Activated naive CD8-positive, alpha-beta T cell treated with anti-CD3 and anti-CD28 coated beads for 36 hours (primary cell): Measurements from ENCODE around the gene RPUSD2. TPM values are rescaled to one million over a fixed set of nuclear protein-coding genes. Genes with fewer than 3 reads are reported as not detected.
A peak's percentile ranks its signal among the peaks of the same experiment; 100 is the strongest.

Source experiments
- DNase-seq: peaks from one replicate; pipeline ENCODE4 v3.0.0; 2021
- H3K27ac Mint-ChIP-seq: one replicate; pipeline ENCODE4 v1.8.0; 2022; ENCODE audit warnings: mild to moderate bottlenecking, moderate library complexity, mixed read lengths
- H3K27me3 Mint-ChIP-seq: one replicate; pipeline ENCODE4 v1.8.0; 2022; ENCODE audit warnings: mild to moderate bottlenecking, mixed read lengths
- H3K36me3 Mint-ChIP-seq: one replicate; pipeline ENCODE4 v1.8.0; 2021; ENCODE audit warnings: mild to moderate bottlenecking, mixed read lengths
- H3K4me1 Mint-ChIP-seq: one replicate; pipeline ENCODE4 v1.8.0; 2021; ENCODE audit warnings: mixed read lengths
- H3K4me3 Mint-ChIP-seq: one replicate; pipeline ENCODE4 v1.8.0; 2022; ENCODE audit warnings: mild to moderate bottlenecking, moderate library complexity, mixed read lengths
- H3K9me3 Mint-ChIP-seq: one replicate; pipeline ENCODE4 v1.8.0; 2022; ENCODE audit warnings: mixed read lengths
- total RNA-seq, 2 experiments: library from RNA; stranded (reverse); gene quantifications; one replicate each; pipeline ENCODE4 v1.2.3, GENCODE V29; 2021

Gene RPUSD2
- total RNA-seq, 2 experiments from 2014 or later, result 22.9 to 26.1 TPM

GRCh38 chr15:40593165-40593564, 24.1 kb downstream of the RPUSD2 start:
- H3K9me3 Mint-ChIP-seq, result no peaks in the 10 kb centered on the region
- DNase-seq, result no peak
- peaks cover 24% of the 10 kb centered on the region for H3K4me1 Mint-ChIP-seq
- H3K4me3 Mint-ChIP-seq, result peak overlapping the region; percentile 10
- H3K36me3 Mint-ChIP-seq, result peaks cover 4% of the 10 kb centered on the region
- H3K27ac Mint-ChIP-seq, result no peak overlapping the region
- peaks cover 24% of the 10 kb centered on the region for H3K27me3 Mint-ChIP-seq

GRCh38 chr15:40593588-40594428, 24.7 kb downstream of the RPUSD2 start, which contains the start of gene KNL1:
Gene KNL1, plus strand, starts transcription at chr15:40594249. Its CDS starts 8,683 bp downstream, at chr15:40602932.
- H3K9me3 Mint-ChIP-seq, result no peaks in the 10 kb centered on the region
- H3K4me1 Mint-ChIP-seq, result peaks cover 24% of the 10 kb centered on the region
- H3K4me3 Mint-ChIP-seq, result peak within 1 kb of the TSS; percentile 93
- peak; percentile 88 for DNase-seq
- H3K27me3 Mint-ChIP-seq, result peaks cover 24% of the 10 kb centered on the region
- peaks cover 4% of the 10 kb centered on the region for H3K36me3 Mint-ChIP-seq
- peak within 1 kb of the TSS; percentile 98 for H3K27ac Mint-ChIP-seq

DNA sequence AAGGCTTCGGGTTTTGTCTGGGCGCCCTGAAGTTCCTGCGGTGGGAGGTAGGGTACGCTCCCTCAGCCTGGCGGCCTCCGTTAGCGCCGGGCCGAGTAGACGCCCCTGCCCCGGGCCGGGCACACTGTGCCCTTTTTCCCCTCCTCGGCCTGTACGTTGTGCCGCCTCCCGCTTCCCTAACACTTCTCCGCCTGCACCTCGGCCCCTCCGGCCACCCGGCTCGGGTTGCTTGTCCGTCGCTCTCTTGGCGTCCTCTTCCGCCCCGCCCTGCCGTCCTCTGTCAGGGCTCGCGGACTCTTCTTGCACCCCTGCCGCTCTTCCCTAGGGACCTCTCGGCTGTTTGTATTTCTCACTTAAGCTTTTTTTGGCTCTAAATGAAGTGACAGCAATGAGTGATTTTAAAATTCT, 25.3 kb downstream of the RPUSD2 start:
- DNase-seq, result no peak
- peak overlapping the region; percentile 93 for H3K4me3 Mint-ChIP-seq
- peaks cover 24% of the 10 kb centered on the region for H3K4me1 Mint-ChIP-seq
- peak overlapping the region; percentile 98 for H3K27ac Mint-ChIP-seq
- H3K9me3 Mint-ChIP-seq, result no peaks in the 10 kb centered on the region
- peaks cover 4% of the 10 kb centered on the region for H3K36me3 Mint-ChIP-seq
- H3K27me3 Mint-ChIP-seq, result peaks cover 21% of the 10 kb centered on the region

DNA sequence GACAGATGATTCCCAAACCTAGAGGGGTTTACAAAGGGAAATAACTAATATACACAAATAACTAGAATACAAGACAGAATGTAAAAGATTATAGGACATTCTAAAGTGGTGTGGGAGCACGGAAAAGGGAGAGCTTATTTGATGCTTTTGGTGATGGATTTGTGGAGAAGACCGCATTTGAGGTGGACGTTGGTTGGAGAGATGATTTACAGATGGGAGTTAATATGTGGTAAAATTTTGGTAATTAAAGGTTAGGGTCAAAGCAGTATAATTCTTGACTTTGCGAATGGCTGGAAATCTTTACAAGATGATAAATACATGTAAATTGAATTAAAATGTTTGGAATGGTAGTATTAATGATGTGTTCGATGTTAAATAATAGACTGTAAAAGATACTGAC, 26.1 kb downstream of the RPUSD2 start:
- Mint-ChIP-seq H3K27me3 (peaks cover 21% of the 10 kb centered on the region), H3K9me3 (no peaks in the 10 kb centered on the region), H3K4me1 (peaks cover 20% of the 10 kb centered on the region), H3K27ac (no peak overlapping the region), H3K36me3 (peaks cover 4% of the 10 kb centered on the region), H3K4me3 (peak overlapping the region; percentile 93)
- no peak for DNase-seq

- Mint-ChIP-seq H3K27ac (no peak overlapping the region), H3K36me3 (peaks cover 4% of the 10 kb centered on the region), H3K9me3 (no peaks in the 10 kb centered on the region), H3K4me1 (peaks cover 15% of the 10 kb centered on the region), H3K4me3 (no peak overlapping the region), H3K27me3 (peaks cover 21% of the 10 kb centered on the region)
- no peak for DNase-seq
Measured at GRCh38 chr15:40595773-40596172, 26.7 kb downstream of the RPUSD2 start.

GRCh38 chr15:40597024-40597423, 27.9 kb downstream of the RPUSD2 start:
- DNase-seq, result no peak
- H3K4me3 Mint-ChIP-seq, result no peak overlapping the region
- peaks cover 4% of the 10 kb centered on the region for H3K36me3 Mint-ChIP-seq
- peaks cover 15% of the 10 kb centered on the region for H3K4me1 Mint-ChIP-seq
- H3K27ac Mint-ChIP-seq, result no peak overlapping the region
- no peaks in the 10 kb centered on the region for H3K9me3 Mint-ChIP-seq
- peaks cover 21% of the 10 kb centered on the region for H3K27me3 Mint-ChIP-seq

- H3K27me3 Mint-ChIP-seq, result peaks cover 21% of the 10 kb centered on the region
- no peak overlapping the region for H3K4me3 Mint-ChIP-seq
- H3K9me3 Mint-ChIP-seq, result no peaks in the 10 kb centered on the region
- no peak for DNase-seq
- peaks cover 4% of the 10 kb centered on the region for H3K36me3 Mint-ChIP-seq
- no peak overlapping the region for H3K27ac Mint-ChIP-seq
- peaks cover 11% of the 10 kb centered on the region for H3K4me1 Mint-ChIP-seq
Measured at GRCh38 chr15:40598126-40598525, 29.0 kb downstream of the RPUSD2 start.

DNA sequence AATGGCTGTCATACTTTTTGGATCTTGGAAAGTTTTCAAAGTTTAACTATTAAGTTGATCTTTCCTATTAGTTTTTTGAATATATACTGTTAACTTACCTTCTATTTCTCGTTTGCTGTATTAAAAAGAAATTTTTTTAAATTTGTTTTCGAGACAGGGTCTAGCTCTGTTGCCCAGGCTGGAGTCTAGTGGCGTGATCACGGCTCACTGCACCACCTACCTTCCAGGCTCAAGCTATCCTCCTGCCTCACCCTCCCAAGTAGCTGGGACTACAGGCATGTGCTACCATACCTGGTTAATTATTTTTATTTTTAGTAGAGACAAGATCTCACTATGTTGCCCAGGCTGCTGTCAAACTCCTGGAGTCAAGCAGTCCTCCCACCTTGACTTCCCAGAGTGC, 29.6 kb downstream of the RPUSD2 start:
- Mint-ChIP-seq H3K9me3 (no peaks in the 10 kb centered on the region), H3K27me3 (peaks cover 20% of the 10 kb centered on the region), H3K27ac (no peak overlapping the region), H3K36me3 (peaks cover 4% of the 10 kb centered on the region), H3K4me1 (peaks cover 6% of the 10 kb centered on the region), H3K4me3 (no peak overlapping the region)
- DNase-seq, result no peak

DNA sequence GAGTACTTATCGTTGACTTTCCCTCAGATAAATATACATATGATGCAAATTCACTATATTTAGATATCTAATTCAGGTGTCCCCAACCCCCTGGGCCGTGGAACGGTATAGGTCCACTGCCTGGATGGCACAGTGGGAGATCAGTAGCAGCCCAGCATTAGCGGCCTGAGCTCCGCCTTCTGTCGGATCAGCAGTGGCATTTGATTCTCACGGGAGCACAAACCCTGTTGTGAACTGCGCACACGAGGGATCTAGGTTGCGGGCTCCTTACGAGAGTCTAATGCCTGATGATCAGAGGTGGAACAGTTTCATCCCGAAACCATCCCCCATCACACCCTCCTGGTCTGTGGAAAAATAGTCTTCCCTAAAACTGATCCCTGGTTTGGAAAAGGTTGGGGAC, 31.9 kb downstream of the RPUSD2 start:
- Mint-ChIP-seq H3K27ac (no peak overlapping the region), H3K9me3 (no peaks in the 10 kb centered on the region), H3K4me3 (no peak overlapping the region), H3K4me1 (no peaks in the 10 kb centered on the region), H3K36me3 (peaks cover 5% of the 10 kb centered on the region), H3K27me3 (peaks cover 6% of the 10 kb centered on the region)
- no peak for DNase-seq

- Mint-ChIP-seq H3K4me1 (no peaks in the 10 kb centered on the region), H3K27ac (no peak overlapping the region), H3K36me3 (peaks cover 6% of the 10 kb centered on the region), H3K27me3 (no peaks in the 10 kb centered on the region), H3K4me3 (no peak overlapping the region), H3K9me3 (no peaks in the 10 kb centered on the region)
- no peak for DNase-seq
Measured at GRCh38 chr15:40603935-40604334, 34.8 kb downstream of the RPUSD2 start.

- H3K27ac Mint-ChIP-seq, result no peak overlapping the region
- no peak for DNase-seq
- no peak overlapping the region for H3K4me3 Mint-ChIP-seq
- H3K36me3 Mint-ChIP-seq, result peaks cover 8% of the 10 kb centered on the region
- H3K27me3 Mint-ChIP-seq, result no peaks in the 10 kb centered on the region
- H3K9me3 Mint-ChIP-seq, result no peaks in the 10 kb centered on the region
- no peaks in the 10 kb centered on the region for H3K4me1 Mint-ChIP-seq
Measured at GRCh38 chr15:40613080-40613479, 44.0 kb downstream of the RPUSD2 start.

DNA sequence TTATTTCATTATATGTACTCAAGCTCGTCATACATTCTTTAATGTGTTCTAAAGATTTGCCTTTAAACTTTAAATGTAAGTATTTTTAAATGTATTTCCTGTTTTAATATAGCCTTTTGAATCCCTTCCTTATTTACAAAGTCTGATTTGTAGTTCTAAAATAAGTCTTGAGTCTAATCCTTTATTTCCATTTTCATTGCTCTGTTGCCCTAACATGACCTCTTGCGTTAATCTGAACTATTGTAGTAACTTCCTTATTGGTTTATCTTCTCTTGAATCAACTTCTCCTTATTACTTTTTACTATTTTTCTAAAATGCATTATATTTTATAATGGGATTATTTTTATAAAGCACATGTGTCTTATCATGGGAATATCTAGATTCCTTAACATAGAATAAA, 48.9 kb downstream of the RPUSD2 start:
- Mint-ChIP-seq H3K27ac (no peak overlapping the region), H3K4me3 (no peak overlapping the region), H3K36me3 (peaks cover 18% of the 10 kb centered on the region), H3K9me3 (no peaks in the 10 kb centered on the region), H3K27me3 (no peaks in the 10 kb centered on the region), H3K4me1 (no peaks in the 10 kb centered on the region)
- DNase-seq, result no peak

GRCh38 chr15:40618906-40619305, 49.8 kb downstream of the RPUSD2 start:
- no peak overlapping the region for H3K4me3 Mint-ChIP-seq
- H3K9me3 Mint-ChIP-seq, result no peaks in the 10 kb centered on the region
- no peak for DNase-seq
- H3K4me1 Mint-ChIP-seq, result no peaks in the 10 kb centered on the region
- H3K27me3 Mint-ChIP-seq, result no peaks in the 10 kb centered on the region
- H3K27ac Mint-ChIP-seq, result no peak overlapping the region
- peaks cover 18% of the 10 kb centered on the region for H3K36me3 Mint-ChIP-seq

DNA sequence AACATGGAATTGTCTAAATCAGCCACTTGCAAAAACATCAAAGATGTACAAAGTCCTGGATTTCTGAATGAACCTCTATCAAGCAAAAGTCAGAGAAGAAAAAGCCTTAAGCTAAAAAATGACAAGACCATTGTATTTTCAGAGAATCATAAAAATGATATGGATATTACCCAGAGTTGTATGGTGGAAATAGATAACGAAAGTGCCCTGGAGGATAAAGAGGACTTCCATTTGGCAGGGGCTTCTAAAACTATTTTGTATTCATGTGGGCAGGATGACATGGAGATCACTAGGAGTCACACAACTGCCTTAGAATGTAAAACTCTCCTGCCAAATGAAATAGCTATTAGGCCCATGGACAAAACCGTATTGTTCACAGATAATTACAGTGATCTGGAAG, 54.3 kb downstream of the RPUSD2 start:
- no peaks in the 10 kb centered on the region for H3K9me3 Mint-ChIP-seq
- no peak for DNase-seq
- no peaks in the 10 kb centered on the region for H3K27me3 Mint-ChIP-seq
- no peak overlapping the region for H3K4me3 Mint-ChIP-seq
- no peaks in the 10 kb centered on the region for H3K4me1 Mint-ChIP-seq
- peaks cover 14% of the 10 kb centered on the region for H3K36me3 Mint-ChIP-seq
- no peak overlapping the region for H3K27ac Mint-ChIP-seq
